WERI-Rb-1 (cell line): ENCODE data around the gene ADGRV1.

ENCODE experiments used
- DNase-seq: peaks from one replicate; pipeline ENCODE4 v3.0.0-alpha.2; 2020
- H3K27ac ChIP-seq: fragments of 250-450 bp; sonication (Bioruptor Pico); 2 replicates; pipeline ENCODE4 v1.5.1; 2020; ENCODE audit warnings: mild to moderate bottlenecking, moderate library complexity
- H3K27me3 ChIP-seq: fragments of 250-450 bp; sonication (Bioruptor Pico); 2 replicates; pipeline ENCODE4 v1.5.1; 2021; ENCODE audit warnings: mild to moderate bottlenecking, low read depth, moderate library complexity; ENCODE audit not compliant: insufficient read depth, severe bottlenecking
- H3K36me3 ChIP-seq: fragments of 250-450 bp; sonication (Bioruptor Pico); 2 replicates; pipeline ENCODE4 v1.5.1; 2020; ENCODE audit warnings: mild to moderate bottlenecking, moderate library complexity
- H3K4me3 ChIP-seq: 2 replicates; pipeline ENCODE4 v1.5.1; 2011; ENCODE audit warnings: low read depth, mild to moderate bottlenecking, control low read depth, low read length
- H3K9me3 ChIP-seq: fragments of 250-450 bp; sonication (Bioruptor Pico); 2 replicates; pipeline ENCODE4 v1.5.1; 2021; ENCODE audit warnings: mild to moderate bottlenecking, moderate library complexity; ENCODE audit not compliant: severe bottlenecking
- TF ChIP-seq, protein P1 (sequence below): IDR thresholded peaks from 2 replicates; pipeline ENCODE4 v1.5.1; 2011; ENCODE audit warnings: low read depth, mild to moderate bottlenecking, control low read depth, inconsistent platforms, low read length

ADGRV1 gene

GRCh38 chr5:91144491-91145332, 586.1 kb downstream of the ADGRV1 start:
- TF ChIP-seq, protein P1, sequence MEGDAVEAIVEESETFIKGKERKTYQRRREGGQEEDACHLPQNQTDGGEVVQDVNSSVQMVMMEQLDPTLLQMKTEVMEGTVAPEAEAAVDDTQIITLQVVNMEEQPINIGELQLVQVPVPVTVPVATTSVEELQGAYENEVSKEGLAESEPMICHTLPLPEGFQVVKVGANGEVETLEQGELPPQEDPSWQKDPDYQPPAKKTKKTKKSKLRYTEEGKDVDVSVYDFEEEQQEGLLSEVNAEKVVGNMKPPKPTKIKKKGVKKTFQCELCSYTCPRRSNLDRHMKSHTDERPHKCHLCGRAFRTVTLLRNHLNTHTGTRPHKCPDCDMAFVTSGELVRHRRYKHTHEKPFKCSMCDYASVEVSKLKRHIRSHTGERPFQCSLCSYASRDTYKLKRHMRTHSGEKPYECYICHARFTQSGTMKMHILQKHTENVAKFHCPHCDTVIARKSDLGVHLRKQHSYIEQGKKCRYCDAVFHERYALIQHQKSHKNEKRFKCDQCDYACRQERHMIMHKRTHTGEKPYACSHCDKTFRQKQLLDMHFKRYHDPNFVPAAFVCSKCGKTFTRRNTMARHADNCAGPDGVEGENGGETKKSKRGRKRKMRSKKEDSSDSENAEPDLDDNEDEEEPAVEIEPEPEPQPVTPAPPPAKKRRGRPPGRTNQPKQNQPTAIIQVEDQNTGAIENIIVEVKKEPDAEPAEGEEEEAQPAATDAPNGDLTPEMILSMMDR = no peak
- Histone ChIP-seq H3K36me3 (no peaks in the 10 kb centered on the region), H3K27ac (no peak overlapping the region), H3K27me3 (no peaks in the 10 kb centered on the region), H3K9me3 (no peaks in the 10 kb centered on the region), H3K4me3 (no peak overlapping the region)
- DNase-seq = no peak

GRCh38 chr5:91145333-91145620, 586.7 kb downstream of the ADGRV1 start:
- H3K27me3 ChIP-seq = no peaks in the 10 kb centered on the region
- no peaks in the 10 kb centered on the region for H3K36me3 ChIP-seq
- H3K4me3 ChIP-seq = no peak overlapping the region
- TF ChIP-seq, protein P1 = no peak
- no peak for DNase-seq
- no peaks in the 10 kb centered on the region for H3K9me3 ChIP-seq
- H3K27ac ChIP-seq = no peak overlapping the region

GRCh38 chr5:91146230-91146629, 587.6 kb downstream of the ADGRV1 start:
- H3K27ac ChIP-seq = no peak overlapping the region
- no peak for DNase-seq

GRCh38 chr5:91146905-91147600, 588.5 kb downstream of the ADGRV1 start:
- no peak for DNase-seq
- H3K9me3 ChIP-seq = no peaks in the 10 kb centered on the region
- no peak overlapping the region for H3K4me3 ChIP-seq
- TF ChIP-seq, protein P1 = no peak
- no peak overlapping the region for H3K27ac ChIP-seq
- H3K27me3 ChIP-seq = no peaks in the 10 kb centered on the region
- no peaks in the 10 kb centered on the region for H3K36me3 ChIP-seq

More at GRCh38 chr5:91146230-91146629, 587.6 kb downstream of the ADGRV1 start:
- Histone ChIP-seq H3K9me3 (no peaks in the 10 kb centered on the region), H3K4me3 (no peak overlapping the region), H3K27me3 (no peaks in the 10 kb centered on the region), H3K36me3 (no peaks in the 10 kb centered on the region)
- TF ChIP-seq, protein P1 = no peak

GRCh38 chr5:91150234-91150633, 591.6 kb downstream of the ADGRV1 start:
- H3K27ac ChIP-seq = no peak overlapping the region
- H3K9me3 ChIP-seq = no peaks in the 10 kb centered on the region
- TF ChIP-seq, protein P1 = no peak
- H3K27me3 ChIP-seq = no peaks in the 10 kb centered on the region
- H3K36me3 ChIP-seq = peaks cover 8% of the 10 kb centered on the region
- DNase-seq = no peak
- H3K4me3 ChIP-seq = no peak overlapping the region
